ENCODE results near the gene TMEM39A. TPM values are rescaled to one million over a fixed set of nuclear protein-coding genes. Genes with fewer than 3 reads are reported as not detected.

Gene TMEM39A
- total RNA-seq, 1 experiment from 2014 or later = 40.2 TPM

DNA sequence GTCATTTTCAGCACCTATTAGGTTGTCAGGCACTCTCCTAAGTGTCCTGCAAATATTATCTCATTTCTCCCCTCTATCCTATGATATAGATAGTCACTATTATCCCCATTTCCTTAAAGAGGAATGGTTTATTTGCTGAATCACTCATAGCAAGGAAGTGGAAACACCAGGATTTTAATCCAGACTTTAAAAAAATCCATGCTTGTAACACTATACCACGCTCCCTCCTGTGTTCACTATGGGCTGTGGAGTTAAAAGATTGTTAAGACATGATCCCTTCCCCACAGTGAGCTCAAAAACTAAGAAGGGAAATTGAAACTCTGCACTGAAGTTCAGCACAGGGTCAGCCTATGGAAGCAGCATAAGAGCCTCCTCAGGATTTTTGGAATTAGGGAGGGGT lies 60.2 kb downstream of the TMEM39A start:
- no peak for TF ChIP-seq FOSL1 (IDR thresholded peaks at IDR 0.05; ENCODE audit: low read depth)
- TF ChIP-seq ZNF274 (IDR thresholded peaks at IDR 0.05; ENCODE audit: low read depth, low read length) = no peak
- TF ChIP-seq POLR2AphosphoS5 (IDR thresholded peaks at IDR 0.05; ENCODE audit: low read depth, low read length) = no peak
- TF ChIP-seq, protein P1, sequence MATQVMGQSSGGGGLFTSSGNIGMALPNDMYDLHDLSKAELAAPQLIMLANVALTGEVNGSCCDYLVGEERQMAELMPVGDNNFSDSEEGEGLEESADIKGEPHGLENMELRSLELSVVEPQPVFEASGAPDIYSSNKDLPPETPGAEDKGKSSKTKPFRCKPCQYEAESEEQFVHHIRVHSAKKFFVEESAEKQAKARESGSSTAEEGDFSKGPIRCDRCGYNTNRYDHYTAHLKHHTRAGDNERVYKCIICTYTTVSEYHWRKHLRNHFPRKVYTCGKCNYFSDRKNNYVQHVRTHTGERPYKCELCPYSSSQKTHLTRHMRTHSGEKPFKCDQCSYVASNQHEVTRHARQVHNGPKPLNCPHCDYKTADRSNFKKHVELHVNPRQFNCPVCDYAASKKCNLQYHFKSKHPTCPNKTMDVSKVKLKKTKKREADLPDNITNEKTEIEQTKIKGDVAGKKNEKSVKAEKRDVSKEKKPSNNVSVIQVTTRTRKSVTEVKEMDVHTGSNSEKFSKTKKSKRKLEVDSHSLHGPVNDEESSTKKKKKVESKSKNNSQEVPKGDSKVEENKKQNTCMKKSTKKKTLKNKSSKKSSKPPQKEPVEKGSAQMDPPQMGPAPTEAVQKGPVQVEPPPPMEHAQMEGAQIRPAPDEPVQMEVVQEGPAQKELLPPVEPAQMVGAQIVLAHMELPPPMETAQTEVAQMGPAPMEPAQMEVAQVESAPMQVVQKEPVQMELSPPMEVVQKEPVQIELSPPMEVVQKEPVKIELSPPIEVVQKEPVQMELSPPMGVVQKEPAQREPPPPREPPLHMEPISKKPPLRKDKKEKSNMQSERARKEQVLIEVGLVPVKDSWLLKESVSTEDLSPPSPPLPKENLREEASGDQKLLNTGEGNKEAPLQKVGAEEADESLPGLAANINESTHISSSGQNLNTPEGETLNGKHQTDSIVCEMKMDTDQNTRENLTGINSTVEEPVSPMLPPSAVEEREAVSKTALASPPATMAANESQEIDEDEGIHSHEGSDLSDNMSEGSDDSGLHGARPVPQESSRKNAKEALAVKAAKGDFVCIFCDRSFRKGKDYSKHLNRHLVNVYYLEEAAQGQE (IDR thresholded peaks at IDR 0.05; ENCODE audit: low read depth) = no peak
- TF ChIP-seq CBX3 (IDR thresholded peaks at IDR 0.05; ENCODE audit: low read depth) = no peak
- TF ChIP-seq, protein P2, sequence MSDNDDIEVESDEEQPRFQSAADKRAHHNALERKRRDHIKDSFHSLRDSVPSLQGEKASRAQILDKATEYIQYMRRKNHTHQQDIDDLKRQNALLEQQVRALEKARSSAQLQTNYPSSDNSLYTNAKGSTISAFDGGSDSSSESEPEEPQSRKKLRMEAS (IDR thresholded peaks at IDR 0.05) = no peak
- no peak for TF ChIP-seq RAD21 (IDR thresholded peaks at IDR 0.05; ENCODE audit: low read depth)
- no peak for TF ChIP-seq EZH2 (IDR thresholded peaks at IDR 0.05)
- no peak for TF ChIP-seq ZBTB33 (IDR thresholded peaks at IDR 0.05; ENCODE audit: extremely low read depth, insufficient replicate concordance, low read length)
- TF ChIP-seq ZFX (IDR thresholded peaks at IDR 0.05) = no peak
- TF ChIP-seq ELF1 (IDR thresholded peaks at IDR 0.05; ENCODE audit: borderline replicate concordance, low read depth) = no peak
- no peak for TF ChIP-seq EGR1 (IDR thresholded peaks at IDR 0.05; ENCODE audit: low read depth)
- no peak for TF ChIP-seq POLR2A (IDR thresholded peaks at IDR 0.05; ENCODE audit: borderline replicate concordance, extremely low read depth, insufficient read depth, insufficient read length)
- no peak for TF ChIP-seq SP1 (IDR thresholded peaks at IDR 0.05; ENCODE audit: low read depth)
- no peak for TF ChIP-seq TCF7L2 (IDR thresholded peaks at IDR 0.05; ENCODE audit: borderline replicate concordance, extremely low read depth, insufficient read depth, insufficient read length)
- TF ChIP-seq CEBPB (IDR thresholded peaks at IDR 0.05; ENCODE audit: low read depth) = no peak
- TF ChIP-seq, protein P3, sequence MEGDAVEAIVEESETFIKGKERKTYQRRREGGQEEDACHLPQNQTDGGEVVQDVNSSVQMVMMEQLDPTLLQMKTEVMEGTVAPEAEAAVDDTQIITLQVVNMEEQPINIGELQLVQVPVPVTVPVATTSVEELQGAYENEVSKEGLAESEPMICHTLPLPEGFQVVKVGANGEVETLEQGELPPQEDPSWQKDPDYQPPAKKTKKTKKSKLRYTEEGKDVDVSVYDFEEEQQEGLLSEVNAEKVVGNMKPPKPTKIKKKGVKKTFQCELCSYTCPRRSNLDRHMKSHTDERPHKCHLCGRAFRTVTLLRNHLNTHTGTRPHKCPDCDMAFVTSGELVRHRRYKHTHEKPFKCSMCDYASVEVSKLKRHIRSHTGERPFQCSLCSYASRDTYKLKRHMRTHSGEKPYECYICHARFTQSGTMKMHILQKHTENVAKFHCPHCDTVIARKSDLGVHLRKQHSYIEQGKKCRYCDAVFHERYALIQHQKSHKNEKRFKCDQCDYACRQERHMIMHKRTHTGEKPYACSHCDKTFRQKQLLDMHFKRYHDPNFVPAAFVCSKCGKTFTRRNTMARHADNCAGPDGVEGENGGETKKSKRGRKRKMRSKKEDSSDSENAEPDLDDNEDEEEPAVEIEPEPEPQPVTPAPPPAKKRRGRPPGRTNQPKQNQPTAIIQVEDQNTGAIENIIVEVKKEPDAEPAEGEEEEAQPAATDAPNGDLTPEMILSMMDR (IDR thresholded peaks at IDR 0.05 in 2 of 3, conservative IDR thresholded peaks at IDR 0.05 in 1 of 3; ENCODE audit: borderline replicate concordance in 1 of 3, insufficient read depth in 1 of 3, low read depth in 2 of 3, low read length in 2 of 3) = no peak
- TF ChIP-seq EZH2phosphoT487 (IDR thresholded peaks at IDR 0.05; ENCODE audit: borderline replicate concordance) = no peak
- Histone ChIP-seq H3K4me1 (ENCODE audit: control insufficient read depth in 1 of 2, insufficient read depth in 2 of 2, low read length in 2 of 2) (no peaks in the 10 kb centered on the region), H3K4me2 (ENCODE audit: low read length) (no peak overlapping the region), H3K9me3 (ENCODE audit: control insufficient read depth in 1 of 2, insufficient read depth in 1 of 2, low read depth in 1 of 2, low read length in 2 of 2) (no peaks in the 10 kb centered on the region), H3K79me2 (ENCODE audit: insufficient read depth, low read length) (no peaks in the 10 kb centered on the region), H3K27me3 (ENCODE audit: insufficient read depth, low read length) (no peaks in the 10 kb centered on the region), H3K4me3 (replicated peaks in 1 of 2; ENCODE audit: low read depth in 1 of 2, low read length in 2 of 2) (no peak overlapping the region), H3K27ac (ENCODE audit: low read depth, low read length) (no peak overlapping the region), H2AFZ (ENCODE audit: low read depth, low read length, poor library complexity, severe bottlenecking) (no peak overlapping the region), H3K9me2 (ENCODE audit: insufficient read depth) (no peaks in the 10 kb centered on the region), H4K20me1 (ENCODE audit: insufficient read depth) (no peaks in the 10 kb centered on the region), H3K36me3 (ENCODE audit: control insufficient read depth in 1 of 2, insufficient read depth in 2 of 2, low read length in 2 of 2) (no peaks in the 10 kb centered on the region), H3K9ac (ENCODE audit: low read length) (no peak overlapping the region)
- ChIA-PET CTCF (no interaction called here), RAD21 (ENCODE audit: low non-redundant PET in 1 of 2, low total read pairs in 2 of 2, uncharacterized antibody in 2 of 2, unreplicated experiment in 2 of 2) (no interaction called here), POLR2A (no interaction called here)
- ATAC-seq = no peak
- intact Hi-C loops (cut with micrococcal nuclease) = no loop called here
- no peak for DNase-seq (ENCODE audit: low read depth, low spot score)
- BruUV-seq (replicated peaks) = no TSS peak
